ENCODE data around the gene SCP2.

The SCP2 gene

GRCh38 chr1:53069265-53069662 is 142.2 kb downstream of the SCP2 start:
- TF ChIP-seq CTCF (IDR thresholded peaks at IDR 0.05; ENCODE audit: low read length) (no peak), EZH2 (IDR thresholded peaks at IDR 0.05; ENCODE audit: borderline replicate concordance, low read length) (no peak)
- 0 out of 2 replicates have a peak, but pooled peaks cover 5% of the 10 kb centered on the region for H3K27me3 ChIP-seq (ENCODE audit: insufficient read depth, low read length)

DNA sequence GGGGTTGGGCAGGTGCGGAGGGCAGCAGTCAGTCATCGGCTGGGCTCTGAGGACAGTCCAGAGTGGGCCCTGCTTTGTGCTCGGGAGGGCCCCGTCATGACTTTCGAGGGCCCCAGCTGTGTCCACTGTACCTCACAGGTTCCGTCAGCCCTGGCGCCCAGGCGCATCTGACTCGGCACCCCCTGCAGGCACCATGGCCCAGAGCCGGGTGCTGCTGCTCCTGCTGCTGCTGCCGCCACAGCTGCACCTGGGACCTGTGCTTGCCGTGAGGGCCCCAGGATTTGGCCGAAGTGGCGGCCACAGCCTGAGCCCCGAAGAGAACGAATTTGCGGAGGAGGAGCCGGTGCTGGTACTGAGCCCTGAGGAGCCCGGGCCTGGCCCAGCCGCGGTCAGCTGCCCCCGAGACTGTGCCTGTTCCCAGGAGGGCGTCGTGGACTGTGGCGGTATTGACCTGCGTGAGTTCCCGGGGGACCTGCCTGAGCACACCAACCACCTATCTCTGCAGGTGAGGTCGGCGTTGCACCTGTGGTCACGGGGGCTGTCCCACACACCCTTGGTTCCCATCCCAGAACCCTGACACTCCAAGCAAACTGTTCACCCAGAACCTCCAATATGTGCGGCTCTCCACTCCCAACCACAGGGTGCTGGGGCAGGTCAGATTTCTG is 142.7 kb downstream of the SCP2 start:
- TF ChIP-seq CTCF (IDR thresholded peaks at IDR 0.05; ENCODE audit: low read length) (no peak), EZH2 (IDR thresholded peaks at IDR 0.05; ENCODE audit: borderline replicate concordance, low read length) (no peak)
- no peaks in the 10 kb centered on the region for H3K4me1 ChIP-seq (ENCODE audit: insufficient read depth, low read length, severe bottlenecking)
- H3K9me2 ChIP-seq (ENCODE audit: low read depth, low read length) = no peaks in the 10 kb centered on the region
- H3K79me2 ChIP-seq (ENCODE audit: insufficient read depth, low read length) = no peaks in the 10 kb centered on the region
- no peaks in the 10 kb centered on the region for H3K36me3 ChIP-seq (ENCODE audit: insufficient read depth, low read length)
- no peak overlapping the region for H3K9ac ChIP-seq (ENCODE audit: low read length)
- no peak overlapping the region for H2AFZ ChIP-seq (ENCODE audit: low read length)
- 0 out of 2 replicates have a peak, but pooled peaks cover 5% of the 10 kb centered on the region for H3K27me3 ChIP-seq (ENCODE audit: insufficient read depth, low read length)
- no peaks in the 10 kb centered on the region for H3F3A ChIP-seq (ENCODE audit: insufficient read depth, low read length)
- no peaks in the 10 kb centered on the region for H4K20me1 ChIP-seq (ENCODE audit: insufficient read depth, low read length)
- no peaks in the 10 kb centered on the region for H3K9me3 ChIP-seq (ENCODE audit: low read length)
- no peak overlapping the region for H3K4me2 ChIP-seq (ENCODE audit: low read length)
- H3K4me3 ChIP-seq (ENCODE audit: low read depth, low read length, poor library complexity, severe bottlenecking) = no peak overlapping the region
- no peak overlapping the region for H3K27ac ChIP-seq (ENCODE audit: low read depth, low read length, poor library complexity, severe bottlenecking)

More at GRCh38 chr1:53069265-53069662, 142.2 kb downstream of the SCP2 start:
- no peak overlapping the region for H3K4me3 ChIP-seq (ENCODE audit: low read depth, low read length, poor library complexity, severe bottlenecking)
- H3F3A ChIP-seq (ENCODE audit: insufficient read depth, low read length) = no peaks in the 10 kb centered on the region
- no peaks in the 10 kb centered on the region for H3K9me2 ChIP-seq (ENCODE audit: low read depth, low read length)
- no peaks in the 10 kb centered on the region for H3K9me3 ChIP-seq (ENCODE audit: low read length)
- H3K27ac ChIP-seq (ENCODE audit: low read depth, low read length, poor library complexity, severe bottlenecking) = no peak overlapping the region
- H3K9ac ChIP-seq (ENCODE audit: low read length) = no peak overlapping the region
- no peak overlapping the region for H3K4me2 ChIP-seq (ENCODE audit: low read length)
- H3K79me2 ChIP-seq (ENCODE audit: insufficient read depth, low read length) = no peaks in the 10 kb centered on the region
- H2AFZ ChIP-seq (ENCODE audit: low read length) = no peak overlapping the region
- H3K4me1 ChIP-seq (ENCODE audit: insufficient read depth, low read length, severe bottlenecking) = no peaks in the 10 kb centered on the region
- no peaks in the 10 kb centered on the region for H3K36me3 ChIP-seq (ENCODE audit: insufficient read depth, low read length)
- H4K20me1 ChIP-seq (ENCODE audit: insufficient read depth, low read length) = no peaks in the 10 kb centered on the region

- no peaks in the 10 kb centered on the region for H3K36me3 ChIP-seq (ENCODE audit: insufficient read depth, low read length)
- no peak overlapping the region for H3K4me3 ChIP-seq (ENCODE audit: low read depth, low read length, poor library complexity, severe bottlenecking)
- H3K79me2 ChIP-seq (ENCODE audit: insufficient read depth, low read length) = no peaks in the 10 kb centered on the region
- no peak overlapping the region for H3K9ac ChIP-seq (ENCODE audit: low read length)
- no peak overlapping the region for H3K27ac ChIP-seq (ENCODE audit: low read depth, low read length, poor library complexity, severe bottlenecking)
- no peak for TF ChIP-seq EZH2 (IDR thresholded peaks at IDR 0.05; ENCODE audit: borderline replicate concordance, low read length)
- no peak for TF ChIP-seq CTCF (IDR thresholded peaks at IDR 0.05; ENCODE audit: low read length)
- H3K27me3 ChIP-seq (ENCODE audit: insufficient read depth, low read length) = peaks cover 5% of the 10 kb centered on the region; the same call in 1 of the 2 replicates
- no peaks in the 10 kb centered on the region for H4K20me1 ChIP-seq (ENCODE audit: insufficient read depth, low read length)
- H2AFZ ChIP-seq (ENCODE audit: low read length) = no peak overlapping the region
- no peaks in the 10 kb centered on the region for H3K9me2 ChIP-seq (ENCODE audit: low read depth, low read length)
- no peaks in the 10 kb centered on the region for H3K9me3 ChIP-seq (ENCODE audit: low read length)
- no peaks in the 10 kb centered on the region for H3F3A ChIP-seq (ENCODE audit: insufficient read depth, low read length)
- H3K4me1 ChIP-seq (ENCODE audit: insufficient read depth, low read length, severe bottlenecking) = no peaks in the 10 kb centered on the region
- H3K4me2 ChIP-seq (ENCODE audit: low read length) = no peak overlapping the region
Measured at GRCh38 chr1:53070621-53071020, 143.5 kb downstream of the SCP2 start.
